Karpas-422 (cell line): ENCODE measurements around the gene ZFYVE28. TPM values are rescaled to one million over a fixed set of nuclear protein-coding genes. Genes with fewer than 3 reads are reported as not detected.

Source experiments
- DNase-seq: peaks from one replicate; pipeline ENCODE4 v3.0.0-alpha.2; 2015
- H2AFZ ChIP-seq: fragments of 200-600 bp; sonication (generic); 2 replicates; pipeline ENCODE4 v1.6.1; 2014; ENCODE audit warnings: antibody characterized with exemption, low read length, mixed read lengths
- H3K27ac ChIP-seq: fragments of 200-600 bp; sonication (generic); 2 replicates; pipeline ENCODE4 v1.5.1; 2014; ENCODE audit warnings: mild to moderate bottlenecking, low read length, moderate library complexity
- H3K27me3 ChIP-seq: fragments of 200-600 bp; sonication (generic); 2 replicates; pipeline ENCODE4 v1.6.1; 2014; ENCODE audit warnings: low read length, mixed read lengths
- H3K36me3 ChIP-seq: fragments of 200-600 bp; sonication (generic); 2 replicates; pipeline ENCODE4 v1.6.1; 2014; ENCODE audit warnings: low read length, mixed read lengths; ENCODE audit not compliant: insufficient read depth
- H3K4me1 ChIP-seq: fragments of 200-600 bp; sonication (generic); 2 replicates; pipeline ENCODE4 v1.6.1; 2014; ENCODE audit warnings: mild to moderate bottlenecking, low read length, mixed read lengths
- H3K4me2 ChIP-seq: fragments of 200-600 bp; sonication (generic); 2 replicates; pipeline ENCODE4 v1.6.1; 2014; ENCODE audit warnings: low read length, low read depth, mild to moderate bottlenecking; ENCODE audit not compliant: poor library complexity, severe bottlenecking
- H3K4me3 ChIP-seq: fragments of 200-600 bp; sonication (generic); 2 replicates; pipeline ENCODE4 v1.5.1; 2014; ENCODE audit warnings: mild to moderate bottlenecking, antibody characterized with exemption, low read length, mixed read lengths
- H3K79me2 ChIP-seq: fragments of 200-600 bp; sonication (generic); 2 replicates; pipeline ENCODE4 v1.6.1; 2014; ENCODE audit warnings: mild to moderate bottlenecking, low read length, mixed read lengths
- H3K9ac ChIP-seq: fragments of 200-600 bp; sonication (generic); 2 replicates; pipeline ENCODE4 v1.6.0; 2014; ENCODE audit warnings: low read length
- H3K9me2 ChIP-seq: fragments of 200-600 bp; sonication (generic), shearing (Covaris generic); replicated peaks from 2 replicates; pipeline ENCODE4 v1.6.0; 2014; ENCODE audit warnings: mild to moderate bottlenecking, low read length, moderate library complexity; ENCODE audit not compliant: insufficient read depth
- H3K9me3 ChIP-seq: fragments of 300-700, 200-600 bp; sonication (generic); 2 replicates; pipeline ENCODE4 v1.6.1; 2014; ENCODE audit warnings: low read length, mixed read lengths
- H4K20me1 ChIP-seq: fragments of 200-600 bp; sonication (generic); 2 replicates; pipeline ENCODE4 v1.6.1; 2014; ENCODE audit warnings: mild to moderate bottlenecking, antibody characterized with exemption, low read length, low read depth; ENCODE audit not compliant: insufficient read depth
- total RNA-seq: library from RNA; depleted of rRNA; stranded (reverse); fragments of >200 nt; shearing (Covaris generic); gene quantifications from 2 replicates; pipeline ENCODE4 v1.2.3, GENCODE V29; 2014; ENCODE audit warnings: low replicate concordance

ZFYVE28 gene
- total RNA-seq, 1 experiment from 2014 or later = 2.0 TPM

- Histone ChIP-seq H4K20me1 (no peaks in the 10 kb centered on the region; the same call in 1 of the 2 replicates), H3K9ac (no peak overlapping the region), H3K4me1 (peaks cover 4% of the 10 kb centered on the region), H2AFZ (no peak overlapping the region), H3K4me3 (no peak overlapping the region), H3K79me2 (no peaks in the 10 kb centered on the region), H3K36me3 (no peaks in the 10 kb centered on the region), H3K9me3 (no peaks in the 10 kb centered on the region), H3K4me2 (no peak overlapping the region), H3K27me3 (no peaks in the 10 kb centered on the region), H3K27ac (no peak overlapping the region), H3K9me2 (no peaks in the 10 kb centered on the region)
- DNase-seq = no peak
These were observed 84.4 kb downstream of the ZFYVE28 start for GRCh38 chr4:2333916-2334644.

GRCh38 chr4:2333356-2333841 lies 85.0 kb downstream of the ZFYVE28 start:
- no peaks in the 10 kb centered on the region for H3K36me3 ChIP-seq
- no peak overlapping the region for H3K27ac ChIP-seq
- no peaks in the 10 kb centered on the region for H3K27me3 ChIP-seq
- H3K4me3 ChIP-seq = no peak overlapping the region
- H3K9me2 ChIP-seq = no peaks in the 10 kb centered on the region
- no peak for DNase-seq
- H3K9me3 ChIP-seq = no peaks in the 10 kb centered on the region
- no peaks in the 10 kb centered on the region for H3K79me2 ChIP-seq
- H3K4me1 ChIP-seq = peaks cover 4% of the 10 kb centered on the region
- H2AFZ ChIP-seq = no peak overlapping the region
- no peak overlapping the region for H3K9ac ChIP-seq
- no peaks in the 10 kb centered on the region; the same call in 1 of the 2 replicates for H4K20me1 ChIP-seq
- H3K4me2 ChIP-seq = no peak overlapping the region

GRCh38 chr4:2332976-2333319 lies 85.5 kb downstream of the ZFYVE28 start:
- H3K79me2 ChIP-seq = no peaks in the 10 kb centered on the region
- H2AFZ ChIP-seq = no peak overlapping the region
- H3K27me3 ChIP-seq = no peaks in the 10 kb centered on the region
- H3K27ac ChIP-seq = no peak overlapping the region
- no peak for DNase-seq
- no peak overlapping the region for H3K9ac ChIP-seq
- no peak overlapping the region for H3K4me2 ChIP-seq
- no peak overlapping the region for H3K4me3 ChIP-seq
- no peaks in the 10 kb centered on the region for H3K9me2 ChIP-seq
- H3K4me1 ChIP-seq = peaks cover 4% of the 10 kb centered on the region
- peaks cover 2% of the 10 kb centered on the region; the same call in 1 of the 2 replicates for H3K9me3 ChIP-seq
- H4K20me1 ChIP-seq = no peaks in the 10 kb centered on the region; the same call in 1 of the 2 replicates
- no peaks in the 10 kb centered on the region for H3K36me3 ChIP-seq

- Histone ChIP-seq H3K79me2 (no peaks in the 10 kb centered on the region), H2AFZ (no peak overlapping the region), H3K9ac (no peak overlapping the region), H3K36me3 (no peaks in the 10 kb centered on the region), H4K20me1 (no peaks in the 10 kb centered on the region; the same call in 1 of the 2 replicates), H3K27me3 (no peaks in the 10 kb centered on the region), H3K4me2 (no peak overlapping the region), H3K9me2 (no peaks in the 10 kb centered on the region), H3K4me1 (peaks cover 4% of the 10 kb centered on the region), H3K27ac (no peak overlapping the region), H3K9me3 (peaks cover 5% of the 10 kb centered on the region; the same call in 1 of the 2 replicates), H3K4me3 (no peak overlapping the region)
- no peak for DNase-seq
These were observed 86.1 kb downstream of the ZFYVE28 start for GRCh38 chr4:2332201-2332975.

GRCh38 chr4:2331519-2332200 lies 86.8 kb downstream of the ZFYVE28 start:
- H4K20me1 ChIP-seq = no peaks in the 10 kb centered on the region; the same call in 1 of the 2 replicates

GRCh38 chr4:2331043-2331420 lies 87.4 kb downstream of the ZFYVE28 start:
- Histone ChIP-seq H3K36me3 (no peaks in the 10 kb centered on the region), H3K27me3 (no peaks in the 10 kb centered on the region), H3K9me2 (no peaks in the 10 kb centered on the region), H3K9me3 (peaks cover 6% of the 10 kb centered on the region; the same call in 1 of the 2 replicates), H2AFZ (no peak overlapping the region), H4K20me1 (no peaks in the 10 kb centered on the region), H3K9ac (no peak overlapping the region), H3K4me3 (no peak overlapping the region), H3K4me1 (peaks cover 4% of the 10 kb centered on the region), H3K4me2 (no peak overlapping the region), H3K79me2 (no peaks in the 10 kb centered on the region), H3K27ac (no peak overlapping the region)
- no peak for DNase-seq

More at GRCh38 chr4:2331519-2332200, 86.8 kb downstream of the ZFYVE28 start:
- H3K36me3 ChIP-seq = no peaks in the 10 kb centered on the region
- H3K4me2 ChIP-seq = no peak overlapping the region
- no peak overlapping the region for H3K27ac ChIP-seq
- no peaks in the 10 kb centered on the region for H3K79me2 ChIP-seq
- peaks cover 6% of the 10 kb centered on the region; the same call in 1 of the 2 replicates for H3K9me3 ChIP-seq
- no peak overlapping the region for H3K4me3 ChIP-seq
- H3K9me2 ChIP-seq = no peaks in the 10 kb centered on the region
- H3K4me1 ChIP-seq = peaks cover 4% of the 10 kb centered on the region
- H2AFZ ChIP-seq = no peak overlapping the region
- DNase-seq = no peak
- H3K9ac ChIP-seq = no peak overlapping the region
- no peaks in the 10 kb centered on the region for H3K27me3 ChIP-seq

GRCh38 chr4:2330091-2331042 lies 88.1 kb downstream of the ZFYVE28 start:
- Histone ChIP-seq H3K4me1 (peaks cover 4% of the 10 kb centered on the region), H3K27ac (no peak overlapping the region), H3K4me2 (no peak overlapping the region), H3K79me2 (no peaks in the 10 kb centered on the region), H3K4me3 (no peak overlapping the region), H3K27me3 (no peaks in the 10 kb centered on the region), H3K36me3 (no peaks in the 10 kb centered on the region), H3K9ac (no peak overlapping the region), H2AFZ (no peak overlapping the region), H4K20me1 (no peaks in the 10 kb centered on the region), H3K9me3 (peaks cover 6% of the 10 kb centered on the region; the same call in 1 of the 2 replicates), H3K9me2 (no peaks in the 10 kb centered on the region)
- DNase-seq = no peak
